Activated CD8-positive, alpha-beta T cell treated with anti-CD3 and anti-CD28 coated beads, Interleukin-2, amount 10 ng/mL, durations not matched to agents 7 days and 5 days (primary cell): ENCODE measurements around the gene GGT6. TPM values are rescaled to one million over a fixed set of nuclear protein-coding genes. Genes with fewer than 3 reads are reported as not detected.

Experiments used
- ATAC-seq: fragments of 150-1000 bp; cut with Tn5 transposase; one replicate; pipeline ENCODE4 v1.10.0; 2021; ENCODE audit warnings: moderate library complexity
- CTCF ChIA-PET: fragments of 350-600 bp; sonication (Branson Sonifier 250); formaldehyde crosslinking; loops from one replicate; lab custom pipeline; 2021; ENCODE audit warnings: antibody characterized with exemption; lab: Charles Lee
- POLR2A ChIA-PET: fragments of 350-600 bp; sonication (Branson Sonifier 250); formaldehyde crosslinking; loops from one replicate; lab custom pipeline; 2021; ENCODE audit warnings: antibody characterized with exemption; lab: Charles Lee
- DNase-seq: peaks from one replicate; pipeline ENCODE4 v3.0.0-alpha.2; 2020
- H3K27ac Mint-ChIP-seq: one replicate; pipeline ENCODE4 v1.8.0; 2021; ENCODE audit warnings: mild to moderate bottlenecking, mixed read lengths
- H3K27me3 Mint-ChIP-seq: one replicate; pipeline ENCODE4 v1.8.0; 2021; ENCODE audit warnings: low read depth, mixed read lengths
- H3K36me3 Mint-ChIP-seq: one replicate; pipeline ENCODE4 v1.8.0; 2021; ENCODE audit warnings: low read depth, mixed read lengths
- H3K4me1 Mint-ChIP-seq: one replicate; pipeline ENCODE4 v1.8.0; 2021; ENCODE audit warnings: low read depth, mixed read lengths
- H3K4me3 Mint-ChIP-seq: one replicate; pipeline ENCODE4 v1.8.0; 2021; ENCODE audit warnings: mild to moderate bottlenecking, mixed read lengths
- H3K9me3 Mint-ChIP-seq: one replicate; pipeline ENCODE4 v1.8.0; 2022; ENCODE audit warnings: mixed read lengths; ENCODE audit not compliant: insufficient read depth
- total RNA-seq, 2 experiments: library from RNA; stranded (reverse); gene quantifications; one replicate each; pipeline ENCODE4 v1.2.3, GENCODE V29; 2021

GGT6 gene
- total RNA-seq, 2 experiments from 2014 or later, result not detected

DNA sequence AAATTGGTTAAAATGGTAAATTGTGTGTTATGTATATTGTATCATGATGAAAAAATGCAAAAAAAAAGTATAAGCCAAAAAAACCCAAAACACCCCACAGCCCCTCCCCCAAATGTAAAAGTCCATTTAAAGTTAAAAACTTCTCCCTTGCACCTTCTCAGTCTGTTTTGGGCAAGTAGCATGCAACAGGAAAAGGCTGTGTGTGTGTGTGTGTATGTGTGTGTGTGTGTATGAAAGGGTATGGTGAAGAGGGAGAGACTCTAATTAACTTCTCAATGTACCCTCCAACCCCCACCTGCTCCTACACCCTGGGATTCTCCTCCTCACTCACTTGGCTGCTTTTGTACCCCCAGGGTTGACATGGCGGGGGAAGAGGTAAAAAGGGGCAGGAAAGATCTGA, 9.2 kb upstream of the GGT6 start:
- H3K27ac Mint-ChIP-seq, result no peak overlapping the region
- ChIA-PET CTCF (interaction anchor here (0.6 to 2.0 kb wide), 4 partner anchors 13 to 149 kb away, joined by 3 to 6 read pairs (median 3); no protein-coding TSS in a partner anchor), POLR2A (no interaction called here)
- DNase-seq, result no peak
- H3K4me1 Mint-ChIP-seq, result peaks cover 20% of the 10 kb centered on the region
- H3K36me3 Mint-ChIP-seq, result no peaks in the 10 kb centered on the region
- H3K27me3 Mint-ChIP-seq, result peaks cover 9% of the 10 kb centered on the region
- H3K4me3 Mint-ChIP-seq, result no peak overlapping the region
- no peak for ATAC-seq
- no peaks in the 10 kb centered on the region for H3K9me3 Mint-ChIP-seq

GRCh38 chr17:4566785-4567184, 6.4 kb upstream of the GGT6 start:
- Mint-ChIP-seq H3K4me3 (no peak overlapping the region), H3K9me3 (no peaks in the 10 kb centered on the region), H3K27me3 (peaks cover 5% of the 10 kb centered on the region), H3K36me3 (no peaks in the 10 kb centered on the region), H3K27ac (no peak overlapping the region), H3K4me1 (peaks cover 32% of the 10 kb centered on the region)
- ATAC-seq, result peak; percentile 66
- ChIA-PET CTCF (interaction anchor here (0.7 to 3.9 kb wide), 55 partner anchors 9 to 418 kb away, joined by 3 to 67 read pairs (median 4); partner anchors contain the start of genes C17orf107, CHRNE, MYBBP1A and PELP1), POLR2A (interaction anchor here (0.6 to 1.6 kb wide), 3 partner anchors 12 to 151 kb away, joined by 3 read pairs; partner anchors contain the start of gene MYBBP1A)
- peak; percentile 64 for DNase-seq

- H3K4me1 Mint-ChIP-seq, result peaks cover 40% of the 10 kb centered on the region
- peak; percentile 75 for DNase-seq
- ATAC-seq, result peak; percentile 84
- H3K27ac Mint-ChIP-seq, result no peak overlapping the region
- no peaks in the 10 kb centered on the region for H3K9me3 Mint-ChIP-seq
- ChIA-PET CTCF (interaction anchor here (0.7 to 3.9 kb wide), 14 partner anchors 10 to 375 kb away, joined by 3 to 67 read pairs (median 4); partner anchors contain the start of genes C17orf107, CHRNE, MYBBP1A and RNF167), POLR2A (interaction anchor here (0.6 kb wide), 1 partner anchor 10 kb away, joined by 3 read pairs; the partner anchor contains the start of gene MYBBP1A)
- H3K4me3 Mint-ChIP-seq, result peak overlapping the region; percentile 7
- peaks cover 2% of the 10 kb centered on the region for H3K27me3 Mint-ChIP-seq
- H3K36me3 Mint-ChIP-seq, result no peaks in the 10 kb centered on the region
Observed at GRCh38 chr17:4565209-4566141, 5.1 kb upstream of the GGT6 start.

- ATAC-seq (peak; percentile 17), DNase-seq (no peak)
- Mint-ChIP-seq H3K27ac (peak overlapping the region; percentile 60), H3K27me3 (no peaks in the 10 kb centered on the region), H3K36me3 (no peaks in the 10 kb centered on the region), H3K4me1 (peaks cover 44% of the 10 kb centered on the region), H3K4me3 (peak overlapping the region; percentile 6), H3K9me3 (no peaks in the 10 kb centered on the region)
- ChIA-PET CTCF (interaction anchor here (1.6 to 2.1 kb wide), 4 partner anchors 12 to 346 kb away, joined by 3 to 7 read pairs (median 4); no protein-coding TSS in a partner anchor), POLR2A (interaction anchor here (0.7 to 0.8 kb wide), 2 partner anchors 141 to 419 kb away, joined by 3 to 4 read pairs; partner anchors contain the start of gene CYB5D2)
Observed at GRCh38 chr17:4562015-4562969, 1.9 kb upstream of the GGT6 start.

DNA sequence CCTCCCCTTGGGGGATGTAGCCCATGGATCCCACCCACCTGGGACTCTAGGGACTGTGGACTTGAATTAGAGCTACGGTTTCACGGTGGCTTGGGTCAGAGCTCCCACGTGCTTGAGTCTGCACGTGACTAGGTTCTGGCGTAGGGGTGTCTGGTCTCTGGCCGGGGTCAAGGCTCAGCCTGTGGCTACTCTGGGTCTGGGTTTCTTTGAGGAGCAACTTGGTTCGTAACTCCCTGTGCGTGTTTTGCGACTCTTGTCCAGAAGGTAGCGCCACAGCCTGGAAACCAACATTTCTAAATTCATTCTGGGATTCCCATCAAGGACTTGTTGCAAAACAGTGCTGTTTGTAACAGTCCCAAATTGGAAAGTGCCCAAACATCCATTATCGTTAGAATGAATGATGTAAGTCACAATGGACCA, 470 bp upstream of the GGT6 start:
- no peak for DNase-seq
- CTCF ChIA-PET, result interaction anchor here (1.0 kb wide), 1 partner anchor 125 kb away, joined by 3 read pairs; no protein-coding TSS in a partner anchor
- no peak for ATAC-seq
- no peaks in the 10 kb centered on the region for H3K9me3 Mint-ChIP-seq
- no peak overlapping the region for H3K27ac Mint-ChIP-seq
- POLR2A ChIA-PET, result no interaction called here
- H3K36me3 Mint-ChIP-seq, result no peaks in the 10 kb centered on the region
- H3K27me3 Mint-ChIP-seq, result no peaks in the 10 kb centered on the region
- H3K4me1 Mint-ChIP-seq, result peaks cover 52% of the 10 kb centered on the region
- no peak overlapping the region for H3K4me3 Mint-ChIP-seq

DNA sequence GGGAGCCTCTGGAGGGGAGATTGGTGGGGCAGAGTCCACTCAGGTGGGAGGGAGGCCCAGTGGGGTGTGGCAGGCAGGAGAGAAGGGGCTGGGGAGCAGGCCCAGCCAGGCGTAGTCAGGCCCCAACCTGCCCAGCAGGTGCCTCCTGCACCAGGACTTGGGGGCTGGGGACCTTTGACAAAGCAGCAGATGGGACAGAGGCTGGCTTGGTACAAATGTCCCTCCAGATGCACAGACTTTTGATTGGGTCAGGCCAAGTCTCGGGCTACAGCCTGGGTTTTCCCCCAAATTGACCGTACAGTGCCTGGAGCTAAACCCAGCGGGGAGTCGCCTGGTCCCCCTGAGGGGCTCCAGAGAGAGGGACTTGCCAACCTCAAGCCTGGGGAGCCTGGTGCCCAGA, 411 bp downstream of the GGT6 start:
- Mint-ChIP-seq H3K4me1 (peaks cover 51% of the 10 kb centered on the region), H3K4me3 (no peak overlapping the region), H3K36me3 (no peaks in the 10 kb centered on the region), H3K9me3 (no peaks in the 10 kb centered on the region), H3K27ac (no peak overlapping the region), H3K27me3 (no peaks in the 10 kb centered on the region)
- POLR2A ChIA-PET, result no interaction called here
- DNase-seq, result no peak
- ATAC-seq, result no peak
- CTCF ChIA-PET, result no interaction called here

DNA sequence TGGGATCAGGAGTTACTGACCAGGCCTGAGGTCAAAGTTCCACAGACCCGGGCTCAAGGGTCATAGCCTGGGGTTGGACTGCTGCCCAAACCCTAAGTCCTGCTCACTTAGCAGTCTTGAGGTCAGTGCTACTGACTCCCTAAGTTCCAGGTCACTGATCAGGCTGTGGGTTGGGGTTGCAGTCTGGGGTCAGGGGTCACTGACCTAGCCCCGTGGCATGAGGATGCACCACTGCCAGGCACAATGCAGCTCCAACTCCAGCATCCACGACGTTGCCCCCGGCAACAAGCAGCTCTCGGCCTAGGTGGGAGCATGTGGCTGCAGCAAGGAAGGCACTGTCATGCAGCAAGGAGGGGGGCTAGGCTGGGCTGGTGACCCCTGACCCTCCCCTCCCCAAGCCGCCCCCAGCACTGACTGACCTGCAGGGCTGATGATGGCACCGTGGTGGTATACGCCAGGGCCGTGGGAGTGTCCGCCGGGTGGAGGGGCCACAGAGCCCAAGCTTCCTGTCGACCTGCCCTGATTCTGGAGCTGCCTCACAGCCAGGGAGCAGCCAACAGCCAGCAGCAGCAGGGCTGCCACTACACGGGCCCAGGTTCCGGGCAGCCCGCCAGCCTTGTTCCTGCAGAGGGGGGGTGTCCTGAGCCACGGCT, 1.1 kb downstream of the GGT6 start:
- no peak overlapping the region for H3K4me3 Mint-ChIP-seq
- peaks cover 56% of the 10 kb centered on the region for H3K4me1 Mint-ChIP-seq
- H3K27me3 Mint-ChIP-seq, result no peaks in the 10 kb centered on the region
- H3K27ac Mint-ChIP-seq, result no peak overlapping the region
- ChIA-PET POLR2A (no interaction called here), CTCF (no interaction called here)
- ATAC-seq (no peak), DNase-seq (no peak)
- H3K9me3 Mint-ChIP-seq, result no peaks in the 10 kb centered on the region
- H3K36me3 Mint-ChIP-seq, result no peaks in the 10 kb centered on the region

GRCh38 chr17:4558347-4558971, 1.9 kb downstream of the GGT6 start:
- Mint-ChIP-seq H3K36me3 (peaks cover 3% of the 10 kb centered on the region), H3K27ac (no peak overlapping the region), H3K4me1 (peaks cover 60% of the 10 kb centered on the region), H3K4me3 (no peak overlapping the region), H3K9me3 (no peaks in the 10 kb centered on the region), H3K27me3 (no peaks in the 10 kb centered on the region)
- no peak for ATAC-seq
- POLR2A ChIA-PET, result no interaction called here
- no peak for DNase-seq
- CTCF ChIA-PET, result no interaction called here

- Mint-ChIP-seq H3K4me3 (no peak overlapping the region), H3K36me3 (peaks cover 3% of the 10 kb centered on the region), H3K9me3 (no peaks in the 10 kb centered on the region), H3K27me3 (no peaks in the 10 kb centered on the region), H3K4me1 (peaks cover 53% of the 10 kb centered on the region), H3K27ac (peak overlapping the region; percentile 43)
- ATAC-seq, result no peak
- DNase-seq, result no peak
- ChIA-PET CTCF (interaction anchor here (0.8 to 5.3 kb wide), 3 partner anchors 8 to 137 kb away, joined by 3 to 44 read pairs (median 6); no protein-coding TSS in a partner anchor), POLR2A (no interaction called here)
Observed at GRCh38 chr17:4557626-4558346, 2.6 kb downstream of the GGT6 start.

DNA sequence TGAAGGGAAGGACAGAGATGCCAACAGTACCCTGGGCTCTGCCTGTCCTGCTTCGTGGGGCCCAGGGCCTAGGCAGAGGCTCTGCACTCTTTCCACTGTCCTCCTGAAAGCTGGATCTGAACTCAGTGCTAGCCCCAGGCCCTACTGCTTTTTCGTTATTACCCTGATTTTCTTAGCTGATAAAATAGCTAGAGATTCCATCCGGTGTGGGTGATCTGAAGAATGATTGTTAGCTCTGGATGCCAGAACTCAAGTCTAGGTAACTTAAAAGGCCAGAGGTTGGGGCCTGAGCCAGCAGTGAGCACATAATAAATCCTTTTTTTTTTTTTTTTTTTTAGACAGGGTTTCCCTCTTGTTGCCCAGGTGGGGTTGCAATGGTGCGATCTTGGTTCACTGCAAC, 3.4 kb downstream of the GGT6 start:
- DNase-seq (no peak), ATAC-seq (no peak)
- Mint-ChIP-seq H3K27ac (no peak overlapping the region), H3K9me3 (no peaks in the 10 kb centered on the region), H3K4me1 (peaks cover 46% of the 10 kb centered on the region), H3K36me3 (peaks cover 9% of the 10 kb centered on the region), H3K4me3 (no peak overlapping the region), H3K27me3 (no peaks in the 10 kb centered on the region)
- CTCF ChIA-PET, result interaction anchor here (0.8 to 5.3 kb wide), 3 partner anchors 9 to 136 kb away, joined by 3 to 44 read pairs (median 6); no protein-coding TSS in a partner anchor
- POLR2A ChIA-PET, result interaction anchor here (1.1 kb wide), 1 partner anchor 388 kb away, joined by 3 read pairs; no protein-coding TSS in a partner anchor
